Raji (cell line): Measurements from ENCODE around the gene LRRC52.

Source experiments
- POLR2A ChIP-seq: IDR thresholded peaks from 2 replicates; pipeline ENCODE4 v1.6.1; 2011; ENCODE audit warnings: low read depth, low read length, control low read depth; ENCODE audit not compliant: insufficient read depth

LRRC52 gene

GRCh38 chr1:165527251-165528007 is 16.4 kb upstream of the LRRC52 start:
- no peak for TF ChIP-seq POLR2A

- TF ChIP-seq POLR2A, result no peak
Observed at GRCh38 chr1:165531021-165531420, 12.8 kb upstream of the LRRC52 start.

- no peak for TF ChIP-seq POLR2A
Observed at GRCh38 chr1:165532053-165532452, 11.7 kb upstream of the LRRC52 start.

- no peak for TF ChIP-seq POLR2A
Observed at GRCh38 chr1:165533254-165533653, 10.5 kb upstream of the LRRC52 start.

- TF ChIP-seq POLR2A, result no peak
Observed at GRCh38 chr1:165536016-165536415, 7.8 kb upstream of the LRRC52 start.

GRCh38 chr1:165537356-165538109 is 6.3 kb upstream of the LRRC52 start:
- TF ChIP-seq POLR2A, result no peak

- TF ChIP-seq POLR2A, result no peak
Observed at GRCh38 chr1:165539306-165539705, 4.5 kb upstream of the LRRC52 start.

- no peak for TF ChIP-seq POLR2A
Observed at GRCh38 chr1:165539908-165540307, 3.9 kb upstream of the LRRC52 start.

- no peak for TF ChIP-seq POLR2A
Observed at GRCh38 chr1:165542015-165542631, 1.7 kb upstream of the LRRC52 start.

GRCh38 chr1:165542647-165543046 is 1.2 kb upstream of the LRRC52 start:
- TF ChIP-seq POLR2A, result no peak

- TF ChIP-seq POLR2A, result no peak
Observed at GRCh38 chr1:165544996-165545395, 1.2 kb downstream of the LRRC52 start.

GRCh38 chr1:165545974-165546373 is 2.2 kb downstream of the LRRC52 start:
- no peak for TF ChIP-seq POLR2A

GRCh38 chr1:165549973-165550372 is 6.2 kb downstream of the LRRC52 start:
- TF ChIP-seq POLR2A, result no peak

- TF ChIP-seq POLR2A, result no peak
Observed at GRCh38 chr1:165551469-165551868, 7.7 kb downstream of the LRRC52 start.

GRCh38 chr1:165560883-165561656 is 17.3 kb downstream of the LRRC52 start:
- TF ChIP-seq POLR2A, result no peak
